Gastrocnemius medialis (tissue), 4 donors: Measurements from ENCODE around the gene GABRB1. TPM values are rescaled to one million over a fixed set of nuclear protein-coding genes. Genes with fewer than 3 reads are reported as not detected.

Experiments
- ATAC-seq, 2 donors: fragments of 150-250 bp; one replicate each; pipeline ENCODE4 v1.9.1; 2016
- DNase-seq, 2 donors: peaks; one replicate each; pipeline ENCODE4 v3.0.0-alpha.2; 2019
- H3K27ac ChIP-seq, 4 donors: fragments of 200-600 bp; sonication (generic); 1 replicate in 1 of 4; 2 replicates in 3 of 4; pipeline ENCODE4 v1.5.1; 2016 to 2018; ENCODE audit warnings: mild to moderate bottlenecking in 2 of 4, moderate library complexity in 1 of 4
- H3K27me3 ChIP-seq, 3 donors: fragments of 200-600 bp; sonication (generic) in 2 of 3; 1 replicate in 1 of 3; 2 replicates in 2 of 3; pipeline versions ENCODE4 v1.5.1 to v1.6.0; 2016 to 2019; ENCODE audit warnings: mild to moderate bottlenecking in 1 of 3, moderate library complexity in 1 of 3
- H3K36me3 ChIP-seq, 2 donors: fragments of 200-600 bp; sonication (generic) in 1 of 2; one replicate each; pipeline ENCODE4 v1.5.1; 2017 to 2018
- H3K4me1 ChIP-seq, 2 donors: fragments of 200-600 bp; sonication (generic) in 1 of 2; one replicate each; pipeline ENCODE4 v1.5.1; 2016 to 2017; ENCODE audit warnings: mild to moderate bottlenecking in 2 of 2
- H3K4me3 ChIP-seq, 4 donors: fragments of 200-600 bp; sonication (generic) in 3 of 4; 1 replicate in 1 of 4; 2 replicates in 3 of 4; pipeline ENCODE4 v1.5.1; 2016 to 2019; ENCODE audit warnings: mild to moderate bottlenecking in 2 of 4
- H3K9me3 ChIP-seq, 3 donors: fragments of 200-600 bp; sonication (generic) in 2 of 3; 1 replicate in 1 of 3; 2 replicates in 2 of 3; pipeline ENCODE4 v1.5.1; 2016 to 2019
- CTCF ChIP-seq, 5 experiments: fragments of 450-650 bp in 3 of 5; fragments of 200-600 bp in 2 of 5; sonication (generic) in 2 of 5; IDR thresholded peaks in 4 of 5; conservative IDR thresholded peaks in 1 of 5; 1 replicate in 4 of 5; 2 replicates in 1 of 5; pipeline ENCODE4 v1.5.1; 2016 to 2019; ENCODE audit warnings: antibody characterized with exemption in 5 of 5, mild to moderate bottlenecking in 3 of 5, moderate library complexity in 3 of 5
- POLR2A ChIP-seq, 2 donors: fragments of 450-650 bp; IDR thresholded peaks; one replicate each; pipeline ENCODE4 v1.6.1; 2017; ENCODE audit warnings: antibody characterized with exemption in 2 of 2, mild to moderate bottlenecking in 2 of 2, moderate library complexity in 2 of 2
- in situ Hi-C, 4 donors: fragments of 200-750 bp; cut with MboI; loops; one replicate each; pipeline versions ENCODE4 v1.15.0 to v1.8.0; 2017; ENCODE audit warnings: low sequenced_read_pairs in 4 of 4
- intact Hi-C: fragments of 100-400 bp; cut with DNase I; formaldehyde crosslinking; loops from one replicate; pipeline ENCODE4 v1.15.1; 2023; ENCODE audit warnings: low total_unique reads
- total RNA-seq, 4 donors: library from RNA; depleted of rRNA; stranded (reverse); fragments of >200 nt; gene quantifications; one replicate each; pipeline versions ENCODE4 v1.1.0 to v1.2.3, GENCODE V29; 2016

Gene GABRB1
- total RNA-seq, 4 donors from 2014 or later = not detected

GRCh38 chr4:47187608-47188007, 156.2 kb downstream of the GABRB1 start:
- intact Hi-C loops = no loop called here
- in situ Hi-C loops = no loop called here
- no peaks in the 10 kb centered on the region for H3K27me3 ChIP-seq
- H3K4me1 ChIP-seq = no peaks in the 10 kb centered on the region
- no peak for TF ChIP-seq POLR2A (IDR thresholded peaks at IDR 0.05)
- TF ChIP-seq CTCF (IDR thresholded peaks at IDR 0.05 in 4 of 5, conservative IDR thresholded peaks at IDR 0.05 in 1 of 5) = no peak
- no peaks in the 10 kb centered on the region for H3K9me3 ChIP-seq
- DNase-seq = no peak
- no peaks in the 10 kb centered on the region for H3K36me3 ChIP-seq
- ATAC-seq = no peak
- no peak overlapping the region for H3K27ac ChIP-seq
- no peak overlapping the region for H3K4me3 ChIP-seq

GRCh38 chr4:47193179-47193578, 161.8 kb downstream of the GABRB1 start:
- H3K4me3 ChIP-seq = no peak overlapping the region
- H3K9me3 ChIP-seq = no peaks in the 10 kb centered on the region
- H3K27me3 ChIP-seq = no peaks in the 10 kb centered on the region
- H3K27ac ChIP-seq = no peak overlapping the region
- no peak for ATAC-seq
- H3K36me3 ChIP-seq = no peaks in the 10 kb centered on the region
- in situ Hi-C loops = no loop called here
- intact Hi-C loops = no loop called here
- no peak for DNase-seq
- no peak for TF ChIP-seq CTCF (IDR thresholded peaks at IDR 0.05 in 4 of 5, conservative IDR thresholded peaks at IDR 0.05 in 1 of 5)
- TF ChIP-seq POLR2A (IDR thresholded peaks at IDR 0.05) = no peak
- H3K4me1 ChIP-seq = no peaks in the 10 kb centered on the region

- Histone ChIP-seq H3K36me3 (no peaks in the 10 kb centered on the region), H3K4me1 (no peaks in the 10 kb centered on the region), H3K4me3 (no peak overlapping the region), H3K27ac (no peak overlapping the region), H3K9me3 (no peaks in the 10 kb centered on the region), H3K27me3 (no peaks in the 10 kb centered on the region)
- ATAC-seq = no peak
- no peak for DNase-seq
- TF ChIP-seq POLR2A (IDR thresholded peaks at IDR 0.05) = no peak
- TF ChIP-seq CTCF (IDR thresholded peaks at IDR 0.05 in 4 of 5, conservative IDR thresholded peaks at IDR 0.05 in 1 of 5) = no peak
- in situ Hi-C loops = no loop called here
- intact Hi-C loops = no loop called here
Observed at GRCh38 chr4:47194036-47194737, 162.8 kb downstream of the GABRB1 start.

GRCh38 chr4:47195706-47196105, 164.3 kb downstream of the GABRB1 start:
- ATAC-seq (no peak), DNase-seq (no peak)
- no peak overlapping the region for H3K27ac ChIP-seq
- TF ChIP-seq POLR2A (IDR thresholded peaks at IDR 0.05) = no peak
- no peak for TF ChIP-seq CTCF (IDR thresholded peaks at IDR 0.05 in 4 of 5, conservative IDR thresholded peaks at IDR 0.05 in 1 of 5)
- no peak overlapping the region for H3K4me3 ChIP-seq
- H3K27me3 ChIP-seq = no peaks in the 10 kb centered on the region
- no peaks in the 10 kb centered on the region for H3K36me3 ChIP-seq
- in situ Hi-C loops (no loop called here), intact Hi-C loops (no loop called here)
- H3K4me1 ChIP-seq = no peaks in the 10 kb centered on the region
- no peaks in the 10 kb centered on the region for H3K9me3 ChIP-seq

- no peak for DNase-seq
- ATAC-seq = no peak
- H3K4me3 ChIP-seq = no peak overlapping the region
- H3K27ac ChIP-seq = no peak overlapping the region
- in situ Hi-C loops = no loop called here
- H3K4me1 ChIP-seq = no peaks in the 10 kb centered on the region
- H3K36me3 ChIP-seq = no peaks in the 10 kb centered on the region
- no peaks in the 10 kb centered on the region for H3K9me3 ChIP-seq
- H3K27me3 ChIP-seq = no peaks in the 10 kb centered on the region
- intact Hi-C loops = no loop called here
- TF ChIP-seq CTCF (IDR thresholded peaks at IDR 0.05 in 4 of 5, conservative IDR thresholded peaks at IDR 0.05 in 1 of 5) (no peak), POLR2A (IDR thresholded peaks at IDR 0.05) (no peak)
Observed at GRCh38 chr4:47198791-47199190, 167.4 kb downstream of the GABRB1 start.
